HepG2 (cell line): ENCODE results near the gene CDC34. TPM values are rescaled to one million over a fixed set of nuclear protein-coding genes. Genes with fewer than 3 reads are reported as not detected.
A peak's percentile ranks its signal among the peaks of the same experiment; 100 is the strongest.

Source experiments
- ELF1 ChIP-seq: sonication (generic); formaldehyde crosslinking; IDR thresholded peaks from 2 replicates; pipeline ENCODE4 v1.4.0; 2020; ENCODE audit warnings: missing genetic modification reagents
- JUNB ChIP-seq: sonication (generic); formaldehyde crosslinking; IDR thresholded peaks from 2 replicates; pipeline ENCODE4 v1.8.0; 2022; ENCODE audit warnings: missing genetic modification reagents, mild to moderate bottlenecking, borderline replicate concordance
- KAT2B ChIP-seq: fragments of 150-350 bp; IDR thresholded peaks from 2 replicates; pipeline ENCODE4 v1.6.1; 2014; ENCODE audit warnings: low read depth, low read length, borderline replicate concordance
- KDM3A ChIP-seq: IDR thresholded peaks from 2 replicates; pipeline ENCODE4 v1.6.1; 2018; ENCODE audit warnings: low read depth, missing compliant biosample characterization
- KLF11 ChIP-seq: IDR thresholded peaks from 2 replicates; pipeline ENCODE4 v1.6.1; 2016; ENCODE audit warnings: missing compliant biosample characterization
- KLF9 ChIP-seq: IDR thresholded peaks from 2 replicates; pipeline ENCODE4 v1.6.1; 2016; ENCODE audit warnings: low read depth
- KMT2B ChIP-seq: IDR thresholded peaks from 2 replicates; pipeline ENCODE4 v1.6.1; 2016; ENCODE audit warnings: missing genetic modification reagents, missing compliant biosample characterization
- PITX1 ChIP-seq: sonication (generic); formaldehyde crosslinking; IDR thresholded peaks from 2 replicates; pipeline ENCODE4 v1.5.1; 2020; ENCODE audit warnings: mild to moderate bottlenecking, missing genetic modification reagents
- RFX3 ChIP-seq: IDR thresholded peaks from 2 replicates; pipeline ENCODE4 v1.6.1; 2016; ENCODE audit warnings: missing biosample characterization, missing genetic modification reagents
- SIX1 ChIP-seq: sonication (generic); formaldehyde crosslinking; IDR thresholded peaks from 2 replicates; pipeline ENCODE4 v1.4.0; 2020; ENCODE audit warnings: missing genetic modification reagents, borderline replicate concordance
- SIX4 ChIP-seq: sonication (generic); formaldehyde crosslinking; IDR thresholded peaks from 2 replicates; pipeline ENCODE4 v1.4.0; 2020; ENCODE audit warnings: missing genetic modification reagents
- SMAD9 ChIP-seq: sonication (generic); formaldehyde crosslinking; IDR thresholded peaks from 2 replicates; pipeline ENCODE4 v1.5.1; 2020; ENCODE audit warnings: mild to moderate bottlenecking, missing genetic modification reagents
- SMYD3 ChIP-seq: sonication (generic); formaldehyde crosslinking; IDR thresholded peaks from 2 replicates; pipeline ENCODE4 v1.8.1; 2023; ENCODE audit warnings: mild to moderate bottlenecking, missing genetic modification reagents
- U2AF2 ChIP-seq: fragments of 200-400 bp; formaldehyde crosslinking; IDR thresholded peaks from 2 replicates; pipeline ENCODE4 v1.6.1; 2017; ENCODE audit warnings: low read depth, mild to moderate bottlenecking, low read length
- YY1 ChIP-seq: IDR thresholded peaks from 2 replicates; pipeline ENCODE4 v1.6.1; 2011; ENCODE audit warnings: low read length, low read depth, moderate library complexity, mild to moderate bottlenecking; ENCODE audit not compliant: insufficient read depth, insufficient replicate concordance
- ZNF839 ChIP-seq: sonication (generic); formaldehyde crosslinking; IDR thresholded peaks from 2 replicates; pipeline ENCODE4 v1.4.0; 2020; ENCODE audit warnings: missing genetic modification reagents, mild to moderate bottlenecking, borderline replicate concordance
- ZSCAN25 ChIP-seq: sonication (generic); formaldehyde crosslinking; IDR thresholded peaks from 2 replicates; pipeline ENCODE4 v1.8.0; 2022; ENCODE audit warnings: mild to moderate bottlenecking, missing genetic modification reagents
- polyA plus RNA-seq, 8 experiments: library from polyadenylated mRNA; depleted of rRNA in 3 of 8; stranded (reverse) in 7 of 8; unstranded in 1 of 8; fragments of >200 nt; fragmentation: Illumina TruSeq in 4 of 8; extraction: Trizol in 4 of 8; gene quantifications; 2 replicates each; pipeline versions ENCODE4 v1.2.1 to v1.2.3, GENCODE V29; 2011 to 2016; ENCODE audit warnings: low read depth in 4 of 8, missing spikeins in 1 of 8, mixed read lengths in 1 of 8; ENCODE audit not compliant: insufficient read depth in 1 of 8
- total RNA-seq, 5 experiments: library from RNA; depleted of rRNA; stranded (reverse); fragments of >200 nt; fragmentation: Illumina TruSeq; extraction: Trizol; gene quantifications; 2 replicates each; pipeline ENCODE4 v1.2.3, GENCODE V29; 2016; ENCODE audit warnings: low read depth in 1 of 5
- TF ChIP-seq, protein P1 (sequence below), 2 experiments: IDR thresholded peaks; 2 replicates each; pipeline ENCODE4 v1.6.1; 2011 to 2012; ENCODE audit warnings: low read length in 2 of 2, borderline replicate concordance in 1 of 2, low read depth in 1 of 2, mild to moderate bottlenecking in 1 of 2, moderate library complexity in 1 of 2
- TF ChIP-seq, protein P2 (sequence below): sonication (generic); formaldehyde crosslinking; IDR thresholded peaks from 2 replicates; pipeline ENCODE4 v1.8.1; 2022; ENCODE audit warnings: mild to moderate bottlenecking, missing genetic modification reagents
- TF ChIP-seq, protein P3 (sequence below): sonication (generic); formaldehyde crosslinking; IDR thresholded peaks from 2 replicates; pipeline ENCODE4 v1.5.1; 2020; ENCODE audit warnings: mild to moderate bottlenecking, missing genetic modification reagents, borderline replicate concordance
- TF ChIP-seq, protein P4 (sequence below): sonication (generic); formaldehyde crosslinking; IDR thresholded peaks from 2 replicates; pipeline ENCODE4 v1.4.0; 2020; ENCODE audit warnings: low read depth, mild to moderate bottlenecking, missing genetic modification reagents
- TF ChIP-seq, protein P5 (sequence below): IDR thresholded peaks from 2 replicates; pipeline ENCODE4 v1.6.1; 2018; ENCODE audit warnings: missing genetic modification reagents, mild to moderate bottlenecking, missing compliant biosample characterization

CDC34 gene
- total and polyA plus RNA-seq, 2 of the 13 experiments (the other 11 are each of a cell fraction or from before 2014, with no cell fraction given) = 138 to 150 TPM

- TF ChIP-seq, protein P1, sequence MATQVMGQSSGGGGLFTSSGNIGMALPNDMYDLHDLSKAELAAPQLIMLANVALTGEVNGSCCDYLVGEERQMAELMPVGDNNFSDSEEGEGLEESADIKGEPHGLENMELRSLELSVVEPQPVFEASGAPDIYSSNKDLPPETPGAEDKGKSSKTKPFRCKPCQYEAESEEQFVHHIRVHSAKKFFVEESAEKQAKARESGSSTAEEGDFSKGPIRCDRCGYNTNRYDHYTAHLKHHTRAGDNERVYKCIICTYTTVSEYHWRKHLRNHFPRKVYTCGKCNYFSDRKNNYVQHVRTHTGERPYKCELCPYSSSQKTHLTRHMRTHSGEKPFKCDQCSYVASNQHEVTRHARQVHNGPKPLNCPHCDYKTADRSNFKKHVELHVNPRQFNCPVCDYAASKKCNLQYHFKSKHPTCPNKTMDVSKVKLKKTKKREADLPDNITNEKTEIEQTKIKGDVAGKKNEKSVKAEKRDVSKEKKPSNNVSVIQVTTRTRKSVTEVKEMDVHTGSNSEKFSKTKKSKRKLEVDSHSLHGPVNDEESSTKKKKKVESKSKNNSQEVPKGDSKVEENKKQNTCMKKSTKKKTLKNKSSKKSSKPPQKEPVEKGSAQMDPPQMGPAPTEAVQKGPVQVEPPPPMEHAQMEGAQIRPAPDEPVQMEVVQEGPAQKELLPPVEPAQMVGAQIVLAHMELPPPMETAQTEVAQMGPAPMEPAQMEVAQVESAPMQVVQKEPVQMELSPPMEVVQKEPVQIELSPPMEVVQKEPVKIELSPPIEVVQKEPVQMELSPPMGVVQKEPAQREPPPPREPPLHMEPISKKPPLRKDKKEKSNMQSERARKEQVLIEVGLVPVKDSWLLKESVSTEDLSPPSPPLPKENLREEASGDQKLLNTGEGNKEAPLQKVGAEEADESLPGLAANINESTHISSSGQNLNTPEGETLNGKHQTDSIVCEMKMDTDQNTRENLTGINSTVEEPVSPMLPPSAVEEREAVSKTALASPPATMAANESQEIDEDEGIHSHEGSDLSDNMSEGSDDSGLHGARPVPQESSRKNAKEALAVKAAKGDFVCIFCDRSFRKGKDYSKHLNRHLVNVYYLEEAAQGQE (IDR thresholded peaks at IDR 0.05; ENCODE audit: borderline replicate concordance in 1 of 2, low read depth in 1 of 2, low read length in 2 of 2) = no peak
- no peak for TF ChIP-seq U2AF2
- TF ChIP-seq RFX3 = no peak
- TF ChIP-seq SIX1 (CRISPR knock-in tag) = 0 out of 2 replicates have a peak, but pooled peaks have one; percentile 25
- peak; percentile 48 for TF ChIP-seq YY1
- TF ChIP-seq, protein P2, sequence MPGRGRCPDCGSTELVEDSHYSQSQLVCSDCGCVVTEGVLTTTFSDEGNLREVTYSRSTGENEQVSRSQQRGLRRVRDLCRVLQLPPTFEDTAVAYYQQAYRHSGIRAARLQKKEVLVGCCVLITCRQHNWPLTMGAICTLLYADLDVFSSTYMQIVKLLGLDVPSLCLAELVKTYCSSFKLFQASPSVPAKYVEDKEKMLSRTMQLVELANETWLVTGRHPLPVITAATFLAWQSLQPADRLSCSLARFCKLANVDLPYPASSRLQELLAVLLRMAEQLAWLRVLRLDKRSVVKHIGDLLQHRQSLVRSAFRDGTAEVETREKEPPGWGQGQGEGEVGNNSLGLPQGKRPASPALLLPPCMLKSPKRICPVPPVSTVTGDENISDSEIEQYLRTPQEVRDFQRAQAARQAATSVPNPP (CRISPR knock-in tag) = 0 out of 2 replicates have a peak, but pooled peaks have one; percentile 45
- TF ChIP-seq, protein P3, sequence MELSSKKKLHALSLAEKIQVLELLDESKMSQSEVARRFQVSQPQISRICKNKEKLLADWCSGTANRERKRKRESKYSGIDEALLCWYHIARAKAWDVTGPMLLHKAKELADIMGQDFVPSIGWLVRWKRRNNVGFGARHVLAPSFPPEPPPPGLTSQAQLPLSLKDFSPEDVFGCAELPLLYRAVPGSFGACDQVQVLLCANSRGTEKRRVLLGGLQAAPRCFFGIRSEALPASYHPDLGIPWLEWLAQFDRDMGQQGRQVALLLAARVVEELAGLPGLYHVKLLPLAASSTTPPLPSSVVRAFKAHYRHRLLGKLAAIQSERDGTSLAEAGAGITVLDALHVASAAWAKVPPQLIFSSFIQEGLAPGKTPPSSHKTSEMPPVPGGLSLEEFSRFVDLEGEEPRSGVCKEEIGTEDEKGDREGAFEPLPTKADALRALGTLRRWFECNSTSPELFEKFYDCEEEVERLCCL = no peak
- TF ChIP-seq SIX4 (CRISPR knock-in tag) = no peak
- TF ChIP-seq SMYD3 (CRISPR knock-in tag) = 0 out of 2 replicates have a peak, but pooled peaks have one; percentile 20
- TF ChIP-seq, protein P4, sequence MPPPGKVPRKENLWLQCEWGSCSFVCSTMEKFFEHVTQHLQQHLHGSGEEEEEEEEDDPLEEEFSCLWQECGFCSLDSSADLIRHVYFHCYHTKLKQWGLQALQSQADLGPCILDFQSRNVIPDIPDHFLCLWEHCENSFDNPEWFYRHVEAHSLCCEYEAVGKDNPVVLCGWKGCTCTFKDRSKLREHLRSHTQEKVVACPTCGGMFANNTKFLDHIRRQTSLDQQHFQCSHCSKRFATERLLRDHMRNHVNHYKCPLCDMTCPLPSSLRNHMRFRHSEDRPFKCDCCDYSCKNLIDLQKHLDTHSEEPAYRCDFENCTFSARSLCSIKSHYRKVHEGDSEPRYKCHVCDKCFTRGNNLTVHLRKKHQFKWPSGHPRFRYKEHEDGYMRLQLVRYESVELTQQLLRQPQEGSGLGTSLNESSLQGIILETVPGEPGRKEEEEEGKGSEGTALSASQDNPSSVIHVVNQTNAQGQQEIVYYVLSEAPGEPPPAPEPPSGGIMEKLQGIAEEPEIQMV = peak; percentile 69; the same call in 1 of the 2 replicates
- no peak for TF ChIP-seq JUNB (CRISPR knock-in tag)
- peak; percentile 82 for TF ChIP-seq ELF1 (CRISPR knock-in tag)
- no peak for TF ChIP-seq ZNF839 (CRISPR knock-in tag)
- TF ChIP-seq KLF11 (CRISPR knock-in tag) = no peak
- TF ChIP-seq ZSCAN25 (CRISPR knock-in tag) = peak; percentile 87
- TF ChIP-seq, protein P5, sequence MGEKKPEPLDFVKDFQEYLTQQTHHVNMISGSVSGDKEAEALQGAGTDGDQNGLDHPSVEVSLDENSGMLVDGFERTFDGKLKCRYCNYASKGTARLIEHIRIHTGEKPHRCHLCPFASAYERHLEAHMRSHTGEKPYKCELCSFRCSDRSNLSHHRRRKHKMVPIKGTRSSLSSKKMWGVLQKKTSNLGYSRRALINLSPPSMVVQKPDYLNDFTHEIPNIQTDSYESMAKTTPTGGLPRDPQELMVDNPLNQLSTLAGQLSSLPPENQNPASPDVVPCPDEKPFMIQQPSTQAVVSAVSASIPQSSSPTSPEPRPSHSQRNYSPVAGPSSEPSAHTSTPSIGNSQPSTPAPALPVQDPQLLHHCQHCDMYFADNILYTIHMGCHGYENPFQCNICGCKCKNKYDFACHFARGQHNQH = peak; percentile 53; the same call in 1 of the 2 replicates
- TF ChIP-seq KMT2B = no peak
- peak; percentile 55; the same call in 1 of the 2 replicates for TF ChIP-seq KDM3A
- no peak for TF ChIP-seq SMAD9 (CRISPR knock-in tag)
- TF ChIP-seq PITX1 (CRISPR knock-in tag) = peak; percentile 99
- no peak for TF ChIP-seq KAT2B
- no peak for TF ChIP-seq KLF9 (CRISPR knock-in tag)
These were observed 7.4 kb upstream of the CDC34 start (continued) for GRCh38 chr19:524062-524674.
